DOHH2 (cell line): ENCODE measurements around the gene USP34.

ENCODE experiments used
- H3F3A ChIP-seq: fragments of 200-600 bp; sonication (generic), shearing (Covaris generic); 2 replicates; pipeline ENCODE4 v1.6.0; 2016; ENCODE audit warnings: antibody characterized with exemption, mild to moderate bottlenecking; ENCODE audit not compliant: control insufficient read depth, insufficient read depth
- H3K27ac ChIP-seq: fragments of 200-600 bp; sonication (generic); 2 replicates; pipeline ENCODE4 v1.5.1; 2014; ENCODE audit warnings: low read depth, mild to moderate bottlenecking, low read length, moderate library complexity
- H3K27me3 ChIP-seq: fragments of 200-600 bp; sonication (generic); 2 replicates; pipeline ENCODE4 v1.6.1; 2014; ENCODE audit warnings: mild to moderate bottlenecking, low read length, mixed read lengths; ENCODE audit not compliant: control insufficient read depth
- H3K36me3 ChIP-seq: fragments of 200-600 bp; sonication (generic); 2 replicates; pipeline ENCODE4 v1.6.1; 2014; ENCODE audit warnings: mild to moderate bottlenecking, low read length, moderate library complexity, mixed read lengths; ENCODE audit not compliant: control insufficient read depth
- H3K4me1 ChIP-seq: fragments of 200-600 bp; sonication (generic); 2 replicates; pipeline ENCODE4 v1.6.1; 2014; ENCODE audit warnings: mild to moderate bottlenecking, low read length, mixed read lengths; ENCODE audit not compliant: control insufficient read depth
- H3K4me2 ChIP-seq: fragments of 200-600 bp; sonication (generic); 2 replicates; pipeline ENCODE4 v1.6.0; 2014; ENCODE audit warnings: mild to moderate bottlenecking, low read length, moderate library complexity
- H3K4me3 ChIP-seq: fragments of 200-600 bp; sonication (generic); 2 replicates; pipeline ENCODE4 v1.5.1; 2014; ENCODE audit warnings: mild to moderate bottlenecking, low read length, mixed read lengths
- H3K79me2 ChIP-seq: fragments of 200-600 bp; sonication (generic); 2 replicates; pipeline ENCODE4 v1.6.1; 2014; ENCODE audit warnings: mild to moderate bottlenecking, low read length, mixed read lengths; ENCODE audit not compliant: control insufficient read depth
- H3K9me2 ChIP-seq: fragments of 200-600 bp; sonication (generic); replicated peaks from 2 replicates; pipeline ENCODE4 v1.6.1; 2014; ENCODE audit warnings: mild to moderate bottlenecking, low read length, mixed read lengths; ENCODE audit not compliant: control insufficient read depth
- H3K9me3 ChIP-seq: fragments of 200-600 bp; sonication (generic); 2 replicates; pipeline ENCODE4 v1.6.1; 2014; ENCODE audit warnings: antibody characterized with exemption, low read length, mixed read lengths; ENCODE audit not compliant: control insufficient read depth, insufficient read depth
- H4K20me1 ChIP-seq: fragments of 200-600 bp; sonication (generic); 2 replicates; pipeline ENCODE4 v1.6.0; 2014; ENCODE audit warnings: low read depth, mild to moderate bottlenecking, antibody characterized with exemption, low read length, moderate library complexity; ENCODE audit not compliant: control insufficient read depth, insufficient read depth
- CTCF ChIP-seq: fragments of 200-600 bp; sonication (generic); IDR thresholded peaks from one replicate; pipeline ENCODE4 v1.5.1; 2014; ENCODE audit warnings: antibody characterized with exemption, mild to moderate bottlenecking, low read depth, low read length; ENCODE audit not compliant: poor library complexity, severe bottlenecking
- EZH2phosphoT487 ChIP-seq: fragments of 200-600 bp; sonication (generic); IDR thresholded peaks from 2 replicates; pipeline ENCODE4 v1.6.1; 2017; ENCODE audit warnings: borderline replicate concordance, mild to moderate bottlenecking, antibody characterized with exemption, low read length, moderate library complexity, mixed read lengths

Gene USP34

GRCh38 chr2:61499060-61499459 is 28.2 kb upstream of the USP34 start:
- H4K20me1 ChIP-seq, result 0 out of 2 replicates have a peak, but pooled peaks cover 6% of the 10 kb centered on the region
- TF ChIP-seq EZH2phosphoT487 (no peak), CTCF (no peak)
- peaks cover 86% of the 10 kb centered on the region for H3K36me3 ChIP-seq
- H3K4me2 ChIP-seq, result no peak overlapping the region
- peaks cover 25% of the 10 kb centered on the region for H3F3A ChIP-seq
- H3K27ac ChIP-seq, result no peak overlapping the region
- peaks cover 68% of the 10 kb centered on the region for H3K79me2 ChIP-seq
- peaks cover 8% of the 10 kb centered on the region for H3K4me1 ChIP-seq
- H3K27me3 ChIP-seq, result no peaks in the 10 kb centered on the region
- H3K9me3 ChIP-seq, result no peaks in the 10 kb centered on the region
- no peak overlapping the region for H3K4me3 ChIP-seq
- no peaks in the 10 kb centered on the region for H3K9me2 ChIP-seq

- H4K20me1 ChIP-seq, result peaks cover 10% of the 10 kb centered on the region; the same call in 1 of the 2 replicates
- no peak overlapping the region for H3K4me2 ChIP-seq
- TF ChIP-seq EZH2phosphoT487, result no peak
- TF ChIP-seq CTCF, result no peak
- peaks cover 63% of the 10 kb centered on the region for H3K79me2 ChIP-seq
- 0 out of 2 replicates have a peak overlapping the region, but pooled peaks have one; percentile 3 for H3K27ac ChIP-seq
- H3K4me3 ChIP-seq, result no peak overlapping the region
- peaks cover 21% of the 10 kb centered on the region for H3F3A ChIP-seq
- peaks cover 15% of the 10 kb centered on the region for H3K4me1 ChIP-seq
- peaks cover 92% of the 10 kb centered on the region for H3K36me3 ChIP-seq
- H3K9me3 ChIP-seq, result no peaks in the 10 kb centered on the region
- no peaks in the 10 kb centered on the region for H3K27me3 ChIP-seq
- no peaks in the 10 kb centered on the region for H3K9me2 ChIP-seq
Measured at GRCh38 chr2:61493523-61493942, 22.6 kb upstream of the USP34 start.

GRCh38 chr2:61492476-61492875 is 21.6 kb upstream of the USP34 start:
- Histone ChIP-seq H3K9me3 (no peaks in the 10 kb centered on the region), H4K20me1 (peaks cover 10% of the 10 kb centered on the region; the same call in 1 of the 2 replicates), H3K4me3 (no peak overlapping the region), H3K36me3 (peaks cover 92% of the 10 kb centered on the region), H3K27ac (no peak overlapping the region), H3K4me1 (peaks cover 15% of the 10 kb centered on the region), H3K9me2 (no peaks in the 10 kb centered on the region), H3K79me2 (peaks cover 68% of the 10 kb centered on the region), H3F3A (peaks cover 21% of the 10 kb centered on the region), H3K4me2 (no peak overlapping the region), H3K27me3 (no peaks in the 10 kb centered on the region)
- TF ChIP-seq EZH2phosphoT487 (no peak), CTCF (no peak)
